Keratinocyte (primary cell): ENCODE measurements around the gene IGF1R. TPM values are rescaled to one million over a fixed set of nuclear protein-coding genes. Genes with fewer than 3 reads are reported as not detected.

Source experiments
- DNase-seq: peaks from one replicate; pipeline ENCODE4 v3.0.0-alpha.2; 2011; ENCODE audit warnings: low read depth, missing footprints, low spot score
- FAIRE-seq: peaks from 2 replicates; lab custom pipeline; 2011; peaks lifted over from hg19 to GRCh38; lab: Jason Lieb, UNC
- H2AFZ ChIP-seq: 2 replicates; pipeline ENCODE4 v1.6.0; 2012; ENCODE audit warnings: low read length, control low read depth, inconsistent platforms; ENCODE audit not compliant: control insufficient read depth
- H3K27ac ChIP-seq: 2 replicates; pipeline ENCODE4 v1.5.1; 2011; ENCODE audit warnings: low read length; ENCODE audit not compliant: control insufficient read depth, insufficient read depth
- H3K27me3 ChIP-seq: 3 replicates; pipeline ENCODE4 v1.6.0; 2011; ENCODE audit warnings: low read length; ENCODE audit not compliant: control insufficient read depth, insufficient read depth; ENCODE audit errors: extremely low read depth
- H3K36me3 ChIP-seq, 2 experiments: 2 replicates in 1 of 2; 3 replicates in 1 of 2; pipeline ENCODE4 v1.5.1; 2011; ENCODE audit warnings: low read length in 2 of 2, mild to moderate bottlenecking in 1 of 2; ENCODE audit not compliant: control insufficient read depth in 2 of 2, insufficient read depth in 2 of 2; ENCODE audit errors: extremely low read depth in 1 of 2
- H3K4me1 ChIP-seq: 3 replicates; pipeline ENCODE4 v1.5.1; 2011; ENCODE audit warnings: low read length; ENCODE audit not compliant: control insufficient read depth, insufficient read depth; ENCODE audit errors: extremely low read depth
- H3K4me2 ChIP-seq: 3 replicates; pipeline ENCODE4 v1.6.0; 2011; ENCODE audit warnings: low read depth, low read length; ENCODE audit not compliant: control insufficient read depth, insufficient read depth; ENCODE audit errors: extremely low read depth
- H3K4me3 ChIP-seq, 3 experiments: fragments of 200-600 bp in 1 of 3; sonication (generic) in 1 of 3; 2 replicates in 2 of 3; 3 replicates in 1 of 3; pipeline ENCODE4 v1.5.1; 2011 to 2016; ENCODE audit warnings: low read length in 3 of 3, mild to moderate bottlenecking in 3 of 3, control low read depth in 2 of 3, inconsistent platforms in 1 of 3, low read depth in 1 of 3, mixed read lengths in 1 of 3, mixed run types in 1 of 3, moderate library complexity in 1 of 3; ENCODE audit not compliant: control insufficient read depth in 2 of 3, insufficient read depth in 2 of 3; ENCODE audit errors: extremely low read depth in 1 of 3
- H3K79me2 ChIP-seq: 2 replicates; pipeline ENCODE4 v1.6.0; 2012; ENCODE audit warnings: low read length; ENCODE audit not compliant: control insufficient read depth, insufficient read depth
- H3K9ac ChIP-seq: 3 replicates; pipeline ENCODE4 v1.6.0; 2011; ENCODE audit warnings: low read length; ENCODE audit not compliant: control insufficient read depth, insufficient read depth; ENCODE audit errors: extremely low read depth
- H3K9me1 ChIP-seq: 3 replicates; pipeline ENCODE4 v1.6.0; 2011; ENCODE audit warnings: low read length; ENCODE audit not compliant: control insufficient read depth, insufficient read depth; ENCODE audit errors: extremely low read depth
- H3K9me3 ChIP-seq: 2 replicates; pipeline ENCODE4 v1.5.1; 2012; ENCODE audit warnings: low read depth, low read length; ENCODE audit not compliant: control insufficient read depth
- H4K20me1 ChIP-seq: 3 replicates; pipeline ENCODE4 v1.6.0; 2011; ENCODE audit warnings: low read length; ENCODE audit not compliant: control insufficient read depth, insufficient read depth; ENCODE audit errors: extremely low read depth
- CTCF ChIP-seq, 3 experiments: IDR thresholded peaks in 1 of 3; conservative IDR thresholded peaks in 1 of 3; optimal IDR thresholded peaks in 1 of 3; 2 replicates in 2 of 3; 3 replicates in 1 of 3; pipeline versions ENCODE3 to v1.5.1; 2011; ENCODE audit warnings: low read length in 3 of 3, mild to moderate bottlenecking in 3 of 3, moderate library complexity in 2 of 3, control low read depth in 1 of 3, inconsistent platforms in 1 of 3; ENCODE audit not compliant: insufficient read depth in 2 of 3; ENCODE audit errors: extremely low read depth in 1 of 3
- EZH2 ChIP-seq: IDR thresholded peaks from one replicate; pipeline ENCODE4 v1.6.1; 2012; ENCODE audit warnings: inconsistent platforms, mild to moderate bottlenecking, low read length, moderate library complexity
- dilution Hi-C: fragments of 300-500 bp; cut with MboI; formaldehyde crosslinking; loops from one replicate; pipeline ENCODE4 v1.7.0; 2020; ENCODE audit warnings: low sequenced_read_pairs; ENCODE audit not compliant: extremely low pct_ligation_motif_present
- polyA plus RNA-seq, 5 experiments: library from polyadenylated mRNA; depleted of rRNA in 3 of 5; stranded (reverse) in 3 of 5; stranded (forward) in 1 of 5; unstranded in 1 of 5; fragments of >200 nt; gene quantifications; 1 replicate in 1 of 5; 2 replicates in 3 of 5; 3 replicates in 1 of 5; pipeline versions ENCODE4 v1.2.1 to v1.2.3, GENCODE V29; 2011 to 2012; ENCODE audit warnings: missing spikeins in 2 of 5, low read depth in 1 of 5, low replicate concordance in 1 of 5

The IGF1R gene
- polyA plus RNA-seq, 1 donor (not counting 4 experiments of a cell fraction or from before 2014, with no cell fraction given) = 14.5 TPM

- no peak for TF ChIP-seq EZH2
- TF ChIP-seq CTCF (optimal IDR thresholded peaks at IDR 0.05 in 1 of 3, IDR thresholded peaks at IDR 0.05 in 1 of 3, conservative IDR thresholded peaks at IDR 0.05 in 1 of 3; ENCODE audit: extremely low read depth in 1 of 3, insufficient read depth in 2 of 3, low read length in 3 of 3) = no peak
- dilution Hi-C loops = no loop called here
- peaks cover 30 to 39% of the 10 kb centered on the region in 2 experiments for H3K36me3 ChIP-seq
- FAIRE-seq = no peak
- DNase-seq = no peak
- H3K79me2 ChIP-seq = no peaks in the 10 kb centered on the region
- no peak overlapping the region for H3K27ac ChIP-seq
- H3K9ac ChIP-seq = no peak overlapping the region
- no peaks in the 10 kb centered on the region for H3K9me3 ChIP-seq
- H3K4me2 ChIP-seq = no peak overlapping the region
- H4K20me1 ChIP-seq = no peaks in the 10 kb centered on the region
- no peaks in the 10 kb centered on the region for H3K27me3 ChIP-seq
- H3K4me3 ChIP-seq = no peak overlapping the region
- H3K4me1 ChIP-seq = no peaks in the 10 kb centered on the region
- H2AFZ ChIP-seq = no peak overlapping the region
- no peaks in the 10 kb centered on the region for H3K9me1 ChIP-seq
These were observed 300.6 kb downstream of the IGF1R start for GRCh38 chr15:98948941-98949340.

- H3K79me2 ChIP-seq = no peaks in the 10 kb centered on the region
- FAIRE-seq (no peak), DNase-seq (no peak)
- H2AFZ ChIP-seq = no peak overlapping the region
- no peak overlapping the region for H3K4me3 ChIP-seq
- dilution Hi-C loops = no loop called here
- no peak overlapping the region for H3K4me2 ChIP-seq
- no peak overlapping the region for H3K9ac ChIP-seq
- no peaks in the 10 kb centered on the region for H3K9me1 ChIP-seq
- no peak overlapping the region for H3K27ac ChIP-seq
- H3K36me3 ChIP-seq = peaks cover 33 to 40% of the 10 kb centered on the region in 2 experiments
- H3K9me3 ChIP-seq = no peaks in the 10 kb centered on the region
- no peaks in the 10 kb centered on the region for H3K4me1 ChIP-seq
- TF ChIP-seq EZH2 = no peak
- no peak for TF ChIP-seq CTCF (optimal IDR thresholded peaks at IDR 0.05 in 1 of 3, IDR thresholded peaks at IDR 0.05 in 1 of 3, conservative IDR thresholded peaks at IDR 0.05 in 1 of 3; ENCODE audit: extremely low read depth in 1 of 3, insufficient read depth in 2 of 3, low read length in 3 of 3)
- H3K27me3 ChIP-seq = no peaks in the 10 kb centered on the region
- no peaks in the 10 kb centered on the region for H4K20me1 ChIP-seq
These were observed 301.3 kb downstream of the IGF1R start for GRCh38 chr15:98949624-98950023.
